HepG2 (cell line): Measurements from ENCODE around the gene MGST2. TPM values are rescaled to one million over a fixed set of nuclear protein-coding genes. Genes with fewer than 3 reads are reported as not detected.

ENCODE experiments used
- AGO1 ChIP-seq: fragments of 200-400 bp; formaldehyde crosslinking; IDR thresholded peaks from 2 replicates; pipeline ENCODE4 v1.6.1; 2017; ENCODE audit warnings: mild to moderate bottlenecking, low read depth, low read length, moderate library complexity; ENCODE audit not compliant: poor library complexity, severe bottlenecking
- ELF4 ChIP-seq: sonication (generic); formaldehyde crosslinking; IDR thresholded peaks from 2 replicates; pipeline ENCODE4 v1.5.0; 2020; ENCODE audit warnings: missing genetic modification reagents, mild to moderate bottlenecking, moderate library complexity, borderline replicate concordance
- JUNB ChIP-seq: sonication (generic); formaldehyde crosslinking; IDR thresholded peaks from 2 replicates; pipeline ENCODE4 v1.8.0; 2022; ENCODE audit warnings: missing genetic modification reagents, mild to moderate bottlenecking, borderline replicate concordance
- KMT2A ChIP-seq: sonication (generic); formaldehyde crosslinking; IDR thresholded peaks from 2 replicates; pipeline ENCODE4 v1.4.0; 2020; ENCODE audit warnings: missing genetic modification reagents
- NR1H2 ChIP-seq: sonication (generic); formaldehyde crosslinking; IDR thresholded peaks from 2 replicates; pipeline ENCODE4 v1.8.1; 2022; ENCODE audit warnings: low read depth, missing genetic modification reagents, borderline replicate concordance
- NR2C2 ChIP-seq: sonication (generic); formaldehyde crosslinking; IDR thresholded peaks from 2 replicates; pipeline ENCODE4 v1.4.0; 2020; ENCODE audit warnings: missing genetic modification reagents, mild to moderate bottlenecking, moderate library complexity, borderline replicate concordance
- SMAD9 ChIP-seq: sonication (generic); formaldehyde crosslinking; IDR thresholded peaks from 2 replicates; pipeline ENCODE4 v1.5.1; 2020; ENCODE audit warnings: mild to moderate bottlenecking, missing genetic modification reagents
- SOX13 ChIP-seq, 3 experiments: fragments of 450-650 bp in 1 of 3; sonication (generic) in 1 of 3; formaldehyde crosslinking in 1 of 3; IDR thresholded peaks in 2 of 3; conservative IDR thresholded peaks in 1 of 3; 2 replicates each; pipeline versions ENCODE4 v1.5.0 to v1.6.1; 2016 to 2020; ENCODE audit warnings: antibody characterized with exemption in 1 of 3, mild to moderate bottlenecking in 1 of 3, missing compliant biosample characterization in 1 of 3, missing genetic modification reagents in 1 of 3, moderate library complexity in 1 of 3
- SRY ChIP-seq: sonication (generic); formaldehyde crosslinking; IDR thresholded peaks from 2 replicates; pipeline ENCODE4 v1.8.0; 2022; ENCODE audit warnings: mild to moderate bottlenecking, missing genetic modification reagents
- STAT5B ChIP-seq: sonication (generic); formaldehyde crosslinking; IDR thresholded peaks from 2 replicates; pipeline ENCODE4 v1.4.0; 2020; ENCODE audit warnings: missing genetic modification reagents
- SYNCRIP ChIP-seq: fragments of 200-400 bp; formaldehyde crosslinking; IDR thresholded peaks from 2 replicates; pipeline ENCODE4 v1.6.1; 2018; ENCODE audit warnings: mild to moderate bottlenecking, low read depth, low read length; ENCODE audit not compliant: insufficient read depth
- ZIK1 ChIP-seq: sonication (generic); formaldehyde crosslinking; IDR thresholded peaks from 2 replicates; pipeline ENCODE4 v1.5.0; 2020; ENCODE audit warnings: mild to moderate bottlenecking, low read depth, missing genetic modification reagents, borderline replicate concordance
- ZNF138 ChIP-seq: sonication (generic); formaldehyde crosslinking; IDR thresholded peaks from 2 replicates; pipeline ENCODE4 v1.5.0; 2020; ENCODE audit warnings: mild to moderate bottlenecking, low read depth, missing genetic modification reagents
- ZNF557 ChIP-seq: sonication (generic); formaldehyde crosslinking; IDR thresholded peaks from 2 replicates; pipeline ENCODE4 v1.4.0; 2020; ENCODE audit warnings: missing genetic modification reagents
- ZNF782 ChIP-seq: sonication (generic); formaldehyde crosslinking; IDR thresholded peaks from 2 replicates; pipeline ENCODE4 v1.4.0; 2020; ENCODE audit warnings: missing genetic modification reagents, mild to moderate bottlenecking, borderline replicate concordance
- polyA plus RNA-seq, 8 experiments: library from polyadenylated mRNA; depleted of rRNA in 3 of 8; stranded (reverse) in 7 of 8; unstranded in 1 of 8; fragments of >200 nt; fragmentation: Illumina TruSeq in 4 of 8; extraction: Trizol in 4 of 8; gene quantifications; 2 replicates each; pipeline versions ENCODE4 v1.2.1 to v1.2.3, GENCODE V29; 2011 to 2016; ENCODE audit warnings: low read depth in 4 of 8, missing spikeins in 1 of 8, mixed read lengths in 1 of 8; ENCODE audit not compliant: insufficient read depth in 1 of 8
- total RNA-seq, 5 experiments: library from RNA; depleted of rRNA; stranded (reverse); fragments of >200 nt; fragmentation: Illumina TruSeq; extraction: Trizol; gene quantifications; 2 replicates each; pipeline ENCODE4 v1.2.3, GENCODE V29; 2016; ENCODE audit warnings: low read depth in 1 of 5
- TF ChIP-seq, protein P1 (sequence below): sonication (generic); formaldehyde crosslinking; IDR thresholded peaks from 2 replicates; pipeline ENCODE4 v1.5.0; 2020; ENCODE audit warnings: missing genetic modification reagents, mild to moderate bottlenecking, borderline replicate concordance
- TF ChIP-seq, protein P2 (sequence below): sonication (generic); formaldehyde crosslinking; IDR thresholded peaks from 2 replicates; pipeline ENCODE4 v1.8.1; 2023; ENCODE audit warnings: mild to moderate bottlenecking, missing genetic modification reagents
- TF ChIP-seq, protein P3 (sequence below): sonication (generic); formaldehyde crosslinking; IDR thresholded peaks from 2 replicates; pipeline ENCODE4 v1.4.0; 2020; ENCODE audit warnings: mild to moderate bottlenecking, missing genetic modification reagents

Gene MGST2
- total and polyA plus RNA-seq, 2 of the 13 experiments (the other 11 are each of a cell fraction or from before 2014, with no cell fraction given) = 205 to 416 TPM

DNA sequence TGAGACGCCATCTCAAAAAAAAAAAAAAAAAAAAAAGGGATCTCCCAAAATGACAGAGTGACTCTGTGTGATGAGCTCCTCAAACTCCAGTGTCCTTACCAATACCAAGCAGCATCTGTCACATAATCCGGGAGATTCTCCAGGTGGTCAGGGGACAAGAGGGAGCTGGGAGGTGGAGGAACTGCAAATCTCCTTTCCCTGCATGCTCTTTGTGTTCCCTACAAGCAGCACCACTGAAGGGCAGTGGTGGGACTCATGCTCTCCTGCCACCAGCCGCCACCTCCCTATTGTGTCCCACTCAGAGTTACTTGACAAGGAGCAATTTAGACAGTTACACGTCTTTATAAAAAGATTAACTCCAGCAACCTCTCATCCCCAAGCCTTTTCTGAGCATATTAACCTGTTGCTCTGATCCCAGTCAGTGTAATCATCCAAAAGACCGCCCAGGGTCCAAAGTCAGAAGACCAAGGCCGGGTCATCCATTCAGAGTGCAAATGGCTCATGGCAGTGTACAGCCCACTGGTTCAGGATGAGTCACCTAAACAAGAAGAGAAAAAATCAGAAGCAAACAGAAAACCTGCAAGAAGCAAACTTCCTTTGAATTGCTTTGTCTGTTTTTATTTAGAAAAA, 23.6 kb downstream of the MGST2 start (continued):
- TF ChIP-seq ZNF138 (CRISPR knock-in tag) (no peak), AGO1 (no peak), JUNB (CRISPR knock-in tag) (peak; percentile 93), STAT5B (CRISPR knock-in tag) (no peak), ZNF557 (0 out of 2 replicates have a peak, but pooled peaks have one; percentile 42), SYNCRIP (no peak), SRY (no peak), NR1H2 (CRISPR knock-in tag) (no peak), ZIK1 (CRISPR knock-in tag) (no peak), ELF4 (CRISPR knock-in tag) (peak; percentile 11; the same call in 1 of the 2 replicates), SMAD9 (no peak), NR2C2 (CRISPR knock-in tag) (peak; percentile 91), KMT2A (CRISPR knock-in tag) (no peak), ZNF782 (CRISPR knock-in tag) (no peak), SOX13 (IDR thresholded peaks at IDR 0.05) (peak; percentile 81; the same call in 1 of the 2 replicates), SOX13 (CRISPR knock-in tag; conservative IDR thresholded peaks at IDR 0.05 in 1 of 2, IDR thresholded peaks at IDR 0.05 in 1 of 2) (peak in 1 of 2 experiments; percentile 94; a peak in 2 of 4 replicates)
- TF ChIP-seq, protein P1, sequence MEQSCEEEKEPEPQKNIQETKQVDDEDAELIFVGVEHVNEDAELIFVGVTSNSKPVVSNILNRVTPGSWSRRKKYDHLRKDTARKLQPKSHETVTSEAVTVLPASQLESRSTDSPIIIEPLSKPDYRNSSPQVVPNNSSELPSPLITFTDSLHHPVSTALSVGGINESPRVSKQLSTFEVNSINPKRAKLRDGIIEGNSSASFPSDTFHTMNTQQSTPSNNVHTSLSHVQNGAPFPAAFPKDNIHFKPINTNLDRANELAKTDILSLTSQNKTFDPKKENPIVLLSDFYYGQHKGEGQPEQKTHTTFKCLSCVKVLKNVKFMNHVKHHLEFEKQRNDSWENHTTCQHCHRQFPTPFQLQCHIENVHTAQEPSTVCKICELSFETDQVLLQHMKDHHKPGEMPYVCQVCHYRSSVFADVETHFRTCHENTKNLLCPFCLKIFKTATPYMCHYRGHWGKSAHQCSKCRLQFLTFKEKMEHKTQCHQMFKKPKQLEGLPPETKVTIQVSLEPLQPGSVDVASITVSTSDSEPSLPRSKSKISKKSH (CRISPR knock-in tag) = no peak
- TF ChIP-seq, protein P2, sequence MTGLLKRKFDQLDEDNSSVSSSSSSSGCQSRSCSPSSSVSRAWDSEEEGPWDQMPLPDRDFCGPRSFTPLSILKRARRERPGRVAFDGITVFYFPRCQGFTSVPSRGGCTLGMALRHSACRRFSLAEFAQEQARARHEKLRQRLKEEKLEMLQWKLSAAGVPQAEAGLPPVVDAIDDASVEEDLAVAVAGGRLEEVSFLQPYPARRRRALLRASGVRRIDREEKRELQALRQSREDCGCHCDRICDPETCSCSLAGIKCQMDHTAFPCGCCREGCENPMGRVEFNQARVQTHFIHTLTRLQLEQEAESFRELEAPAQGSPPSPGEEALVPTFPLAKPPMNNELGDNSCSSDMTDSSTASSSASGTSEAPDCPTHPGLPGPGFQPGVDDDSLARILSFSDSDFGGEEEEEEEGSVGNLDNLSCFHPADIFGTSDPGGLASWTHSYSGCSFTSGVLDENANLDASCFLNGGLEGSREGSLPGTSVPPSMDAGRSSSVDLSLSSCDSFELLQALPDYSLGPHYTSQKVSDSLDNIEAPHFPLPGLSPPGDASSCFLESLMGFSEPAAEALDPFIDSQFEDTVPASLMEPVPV (CRISPR knock-in tag) = no peak
- TF ChIP-seq, protein P3, sequence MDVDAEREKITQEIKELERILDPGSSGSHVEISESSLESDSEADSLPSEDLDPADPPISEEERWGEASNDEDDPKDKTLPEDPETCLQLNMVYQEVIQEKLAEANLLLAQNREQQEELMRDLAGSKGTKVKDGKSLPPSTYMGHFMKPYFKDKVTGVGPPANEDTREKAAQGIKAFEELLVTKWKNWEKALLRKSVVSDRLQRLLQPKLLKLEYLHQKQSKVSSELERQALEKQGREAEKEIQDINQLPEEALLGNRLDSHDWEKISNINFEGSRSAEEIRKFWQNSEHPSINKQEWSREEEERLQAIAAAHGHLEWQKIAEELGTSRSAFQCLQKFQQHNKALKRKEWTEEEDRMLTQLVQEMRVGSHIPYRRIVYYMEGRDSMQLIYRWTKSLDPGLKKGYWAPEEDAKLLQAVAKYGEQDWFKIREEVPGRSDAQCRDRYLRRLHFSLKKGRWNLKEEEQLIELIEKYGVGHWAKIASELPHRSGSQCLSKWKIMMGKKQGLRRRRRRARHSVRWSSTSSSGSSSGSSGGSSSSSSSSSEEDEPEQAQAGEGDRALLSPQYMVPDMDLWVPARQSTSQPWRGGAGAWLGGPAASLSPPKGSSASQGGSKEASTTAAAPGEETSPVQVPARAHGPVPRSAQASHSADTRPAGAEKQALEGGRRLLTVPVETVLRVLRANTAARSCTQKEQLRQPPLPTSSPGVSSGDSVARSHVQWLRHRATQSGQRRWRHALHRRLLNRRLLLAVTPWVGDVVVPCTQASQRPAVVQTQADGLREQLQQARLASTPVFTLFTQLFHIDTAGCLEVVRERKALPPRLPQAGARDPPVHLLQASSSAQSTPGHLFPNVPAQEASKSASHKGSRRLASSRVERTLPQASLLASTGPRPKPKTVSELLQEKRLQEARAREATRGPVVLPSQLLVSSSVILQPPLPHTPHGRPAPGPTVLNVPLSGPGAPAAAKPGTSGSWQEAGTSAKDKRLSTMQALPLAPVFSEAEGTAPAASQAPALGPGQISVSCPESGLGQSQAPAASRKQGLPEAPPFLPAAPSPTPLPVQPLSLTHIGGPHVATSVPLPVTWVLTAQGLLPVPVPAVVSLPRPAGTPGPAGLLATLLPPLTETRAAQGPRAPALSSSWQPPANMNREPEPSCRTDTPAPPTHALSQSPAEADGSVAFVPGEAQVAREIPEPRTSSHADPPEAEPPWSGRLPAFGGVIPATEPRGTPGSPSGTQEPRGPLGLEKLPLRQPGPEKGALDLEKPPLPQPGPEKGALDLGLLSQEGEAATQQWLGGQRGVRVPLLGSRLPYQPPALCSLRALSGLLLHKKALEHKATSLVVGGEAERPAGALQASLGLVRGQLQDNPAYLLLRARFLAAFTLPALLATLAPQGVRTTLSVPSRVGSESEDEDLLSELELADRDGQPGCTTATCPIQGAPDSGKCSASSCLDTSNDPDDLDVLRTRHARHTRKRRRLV = no peak
